ENCODE measurements around the gene WDFY2. TPM values are rescaled to one million over a fixed set of nuclear protein-coding genes. Genes with fewer than 3 reads are reported as not detected.

WDFY2 gene
- total and polyA plus RNA-seq, 11 donors, result 2.0 to 12.6 (median 6.5) TPM

DNA sequence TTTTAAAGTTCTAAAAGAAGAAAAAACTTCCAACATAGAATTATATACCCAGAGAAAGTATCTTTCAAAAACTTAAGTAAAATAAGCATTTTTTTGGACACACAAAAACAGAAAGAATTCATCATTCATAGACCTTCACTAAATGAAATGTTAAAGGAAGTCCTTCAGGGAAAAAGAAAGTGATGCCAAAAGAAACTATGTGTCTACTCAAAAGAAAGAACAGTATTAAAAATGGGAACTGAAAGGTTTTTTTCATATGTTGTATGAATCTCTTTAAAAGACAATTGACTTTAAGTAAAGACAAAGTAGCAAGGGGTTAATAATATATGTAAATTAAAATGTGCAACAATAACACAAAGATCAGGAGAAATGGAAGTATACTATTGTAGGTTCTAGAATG lies 123.2 kb downstream of the WDFY2 start:
- no peaks in the 10 kb centered on the region for H3K9me3 ChIP-seq
- no peak overlapping the region for H3K4me3 ChIP-seq
- intact Hi-C loops (cut with DNase I), result no loop called here
- H3K27me3 ChIP-seq, result no peaks in the 10 kb centered on the region
- H3K27ac ChIP-seq, result peak overlapping the region in 1 of 12 donors; percentile 15
- ATAC-seq, result no peak
- peaks cover 0 to 5% (median 0%) of the 10 kb centered on the region in 9 donors for H3K36me3 ChIP-seq
- DNase-seq, result no peak
- no peaks in the 10 kb centered on the region for H3K4me1 ChIP-seq
- TF ChIP-seq POLR2A (IDR thresholded peaks at IDR 0.05) (no peak), CTCF (IDR thresholded peaks at IDR 0.05) (no peak)

DNA sequence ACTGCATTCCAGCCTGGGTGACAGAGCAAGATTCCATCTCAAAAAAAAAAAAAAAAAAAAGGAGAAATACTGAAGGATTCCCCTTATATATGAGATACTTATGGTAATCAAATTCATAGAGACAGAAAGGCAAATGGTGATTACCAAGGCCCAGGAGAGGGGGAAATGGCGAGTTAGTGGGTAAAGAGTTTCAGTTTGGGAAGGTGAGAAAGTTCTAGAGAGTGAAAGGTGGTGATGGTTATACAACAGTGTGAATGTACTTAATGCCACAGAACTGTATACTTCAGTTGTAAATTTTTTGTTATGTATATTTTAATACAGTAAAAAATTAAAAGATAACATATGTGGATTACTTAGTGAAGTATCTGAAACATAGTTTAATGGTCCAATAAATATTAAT lies 129.5 kb downstream of the WDFY2 start:
- intact Hi-C loops (cut with DNase I), result loop anchor here in 1 of 10 donors (1.0 kb wide), 1 partner anchor 28 kb away; no protein-coding TSS in a partner anchor
- H3K9me3 ChIP-seq, result no peaks in the 10 kb centered on the region
- H3K27ac ChIP-seq, result no peak overlapping the region
- H3K4me3 ChIP-seq, result no peak overlapping the region
- peaks cover 0 to 1% (median 0%) of the 10 kb centered on the region in 9 donors for H3K36me3 ChIP-seq
- no peaks in the 10 kb centered on the region for H3K27me3 ChIP-seq
- ATAC-seq (no peak), DNase-seq (no peak)
- 92 to 100% (median 98%) methylated on average over 1 of the region's 1 CpG for WGBS, 4 donors
- no peaks in the 10 kb centered on the region for H3K4me1 ChIP-seq
- no peak for TF ChIP-seq POLR2A (IDR thresholded peaks at IDR 0.05)
- TF ChIP-seq CTCF (IDR thresholded peaks at IDR 0.05), result no peak

DNA sequence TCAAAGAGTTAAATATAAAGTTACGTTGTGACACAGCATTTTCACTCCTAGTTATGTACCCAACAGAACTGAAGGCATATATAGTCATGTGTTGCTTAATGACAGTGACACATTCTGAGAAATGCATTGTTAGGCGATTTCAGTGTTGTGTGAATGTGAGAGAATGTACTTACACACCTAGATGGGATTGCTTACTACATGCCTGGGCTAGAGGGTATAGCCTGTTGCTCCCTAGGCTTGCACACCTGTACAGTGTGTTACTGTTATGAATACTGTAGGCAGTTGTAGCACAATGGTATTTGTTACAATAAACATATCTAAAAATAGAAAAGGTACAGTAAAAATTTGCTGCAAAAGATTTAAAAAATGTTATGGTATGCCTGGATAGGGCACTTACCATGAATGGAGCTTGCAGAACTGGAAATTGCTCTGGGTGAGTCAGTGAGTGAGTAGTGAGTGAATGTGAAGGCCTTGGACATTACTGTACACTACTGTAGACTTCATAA lies 130.5 kb downstream of the WDFY2 start:
- peaks cover 0 to 11% (median 0%) of the 10 kb centered on the region in 9 donors for H3K36me3 ChIP-seq
- H3K4me1 ChIP-seq, result peaks cover 0 to 9% (median 0%) of the 10 kb centered on the region in 12 donors
- 82 to 94% (median 87%) methylated on average over 2 of the region's 2 CpGs for WGBS, 4 donors
- no peaks in the 10 kb centered on the region for H3K27me3 ChIP-seq
- no peak overlapping the region for H3K4me3 ChIP-seq
- no peak overlapping the region for H3K27ac ChIP-seq
- H3K9me3 ChIP-seq, result no peaks in the 10 kb centered on the region
- ATAC-seq (peak in 1 of 4 donors; percentile 58), DNase-seq (no peak)
- intact Hi-C loops (cut with DNase I), result no loop called here
- TF ChIP-seq POLR2A (IDR thresholded peaks at IDR 0.05) (no peak), CTCF (IDR thresholded peaks at IDR 0.05) (no peak)

DNA sequence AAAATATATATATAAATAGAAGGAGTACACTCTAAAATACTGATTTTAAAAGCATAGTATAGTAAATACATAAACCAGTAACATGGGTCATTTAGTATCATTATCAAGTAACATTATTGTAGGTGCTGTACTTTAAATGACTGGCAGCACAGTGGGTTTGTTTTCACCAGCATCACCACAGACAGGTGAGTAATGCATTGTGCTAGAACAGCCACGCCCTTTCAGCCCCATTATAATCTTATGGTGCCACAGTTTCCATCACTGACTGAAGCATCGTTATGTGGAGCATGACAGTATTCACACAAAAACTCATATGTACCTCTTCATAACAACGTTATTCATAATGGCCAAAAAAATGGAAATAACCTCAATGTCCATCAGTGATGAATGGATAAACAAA lies 131.4 kb downstream of the WDFY2 start:
- no peaks in the 10 kb centered on the region for H3K27me3 ChIP-seq
- H3K4me3 ChIP-seq, result no peak overlapping the region
- intact Hi-C loops (cut with DNase I), result no loop called here
- H3K4me1 ChIP-seq, result peaks cover 0 to 16% (median 0%) of the 10 kb centered on the region in 12 donors
- TF ChIP-seq POLR2A (IDR thresholded peaks at IDR 0.05) (no peak), CTCF (IDR thresholded peaks at IDR 0.05) (no peak)
- no peaks in the 10 kb centered on the region for H3K9me3 ChIP-seq
- no peak overlapping the region for H3K27ac ChIP-seq
- DNase-seq (no peak), ATAC-seq (no peak)
- 95 to 98% (median 97%) methylated on average over 3 of the region's 3 CpGs for WGBS, 4 donors
- H3K36me3 ChIP-seq, result peaks cover 0 to 11% (median 0%) of the 10 kb centered on the region in 9 donors
